HEK293T (cell line): ENCODE data around the gene MCTS1.

ENCODE experiments used
- CTCF ChIA-PET: fragments of 350-600 bp; formaldehyde crosslinking; extraction: SDS; loops from one replicate; lab custom pipeline; 2021; ENCODE audit warnings: antibody characterized with exemption, inconsistent platforms; lab: Yijun Ruan, JAX
- POLR2A ChIA-PET: fragments of 350-600 bp; formaldehyde crosslinking; extraction: SDS; loops from one replicate; lab custom pipeline; 2020; ENCODE audit warnings: antibody characterized with exemption, inconsistent platforms; lab: Yijun Ruan, JAX
- DNase-seq: peaks from one replicate; pipeline ENCODE4 v3.0.0; 2012; ENCODE audit warnings: mixed read lengths; ENCODE audit errors: extremely low spot score
- ARNT ChIP-seq: fragments of 450-650 bp; IDR thresholded peaks from 2 replicates; pipeline ENCODE4 v1.6.1; 2017; ENCODE audit warnings: mild to moderate bottlenecking
- BHLHE40 ChIP-seq: fragments of 450-650 bp; IDR thresholded peaks from 2 replicates; pipeline ENCODE4 v1.6.1; 2016; ENCODE audit warnings: mild to moderate bottlenecking, moderate library complexity, borderline replicate concordance
- CTBP1 ChIP-seq: fragments of 450-650 bp; IDR thresholded peaks from 2 replicates; pipeline ENCODE4 v1.6.1; 2016; ENCODE audit warnings: borderline replicate concordance
- ELF4 ChIP-seq: fragments of 450-650 bp; IDR thresholded peaks from 2 replicates; pipeline ENCODE4 v1.6.1; 2017; ENCODE audit warnings: antibody characterized with exemption
- FOXA1 ChIP-seq: fragments of 450-650 bp; IDR thresholded peaks from 2 replicates; pipeline ENCODE4 v1.6.1; 2016; ENCODE audit warnings: mild to moderate bottlenecking
- FOXK2 ChIP-seq: fragments of 450-650 bp; IDR thresholded peaks from 2 replicates; pipeline ENCODE4 v1.6.1; 2016; ENCODE audit warnings: mild to moderate bottlenecking
- FOXM1 ChIP-seq: fragments of 450-650 bp; IDR thresholded peaks from 2 replicates; pipeline ENCODE4 v1.6.1; 2017; ENCODE audit warnings: mild to moderate bottlenecking, borderline replicate concordance
- HDGF ChIP-seq: fragments of 450-650 bp; IDR thresholded peaks from 2 replicates; pipeline ENCODE4 v1.6.1; 2017; ENCODE audit warnings: antibody characterized with exemption, borderline replicate concordance
- L3MBTL2 ChIP-seq: fragments of 450-650 bp; conservative IDR thresholded peaks from 2 replicates; pipeline ENCODE4 v1.6.1; 2016; ENCODE audit warnings: mild to moderate bottlenecking
- LEF1 ChIP-seq: fragments of 450-650 bp; IDR thresholded peaks from 2 replicates; pipeline ENCODE4 v1.6.1; 2017; ENCODE audit warnings: mild to moderate bottlenecking, borderline replicate concordance
- NFRKB ChIP-seq: fragments of 450-650 bp; IDR thresholded peaks from 2 replicates; pipeline ENCODE4 v1.6.1; 2016; ENCODE audit warnings: mild to moderate bottlenecking, moderate library complexity
- SP1 ChIP-seq: fragments of 450-650 bp; IDR thresholded peaks from 2 replicates; pipeline ENCODE4 v1.6.1; 2017
- SUZ12 ChIP-seq: fragments of 450-650 bp; IDR thresholded peaks from 2 replicates; pipeline ENCODE4 v1.6.1; 2016; ENCODE audit warnings: mild to moderate bottlenecking
- TARDBP ChIP-seq: fragments of 450-650 bp; IDR thresholded peaks from 2 replicates; pipeline ENCODE4 v1.6.1; 2016
- ZNF384 ChIP-seq: fragments of 450-650 bp; IDR thresholded peaks from 2 replicates; pipeline ENCODE4 v1.6.1; 2016
- TF ChIP-seq, protein P1 (sequence below): fragments of 450-650 bp; IDR thresholded peaks from 2 replicates; pipeline ENCODE4 v1.6.1; 2016

MCTS1 gene, protein sequence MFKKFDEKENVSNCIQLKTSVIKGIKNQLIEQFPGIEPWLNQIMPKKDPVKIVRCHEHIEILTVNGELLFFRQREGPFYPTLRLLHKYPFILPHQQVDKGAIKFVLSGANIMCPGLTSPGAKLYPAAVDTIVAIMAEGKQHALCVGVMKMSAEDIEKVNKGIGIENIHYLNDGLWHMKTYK

DNA sequence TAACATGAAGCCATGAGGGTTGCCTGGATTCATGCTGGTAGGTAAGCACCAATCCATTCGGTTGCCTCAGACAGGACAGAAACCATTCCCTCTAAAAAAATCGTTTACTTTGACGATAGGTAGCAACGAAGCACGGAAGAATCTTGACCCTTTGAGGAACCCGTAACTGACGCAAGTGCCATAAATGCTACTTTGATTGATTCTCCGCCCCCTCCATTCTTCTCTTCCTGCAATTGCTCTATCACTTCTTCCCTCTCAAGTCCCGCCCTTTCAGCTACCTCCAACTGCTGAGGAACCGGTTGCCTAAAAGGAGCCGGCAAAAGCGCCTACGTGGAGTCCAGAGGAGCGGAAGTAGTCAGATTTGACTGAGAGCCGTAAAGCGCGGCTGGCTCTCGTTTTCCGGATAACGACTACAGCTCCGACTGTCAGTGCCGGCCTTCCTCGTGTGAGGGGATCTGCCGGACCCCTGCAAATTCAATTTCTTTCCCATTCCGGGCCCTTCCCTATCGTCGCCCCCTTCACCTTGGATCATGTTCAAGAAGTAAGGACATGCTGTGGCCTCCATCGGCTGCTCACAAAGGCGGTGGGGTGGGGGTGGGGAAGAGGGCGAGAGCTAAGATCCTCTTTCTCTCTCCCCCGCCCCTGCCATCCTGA lies at the start of gene MCTS1:
Gene MCTS1 (plus strand): TSS at position 395 of the 654 bp plus-strand sequence. CDS start 136 bp downstream, at position 531.
- POLR2A ChIA-PET, result interaction anchor here (0.6 to 2.2 kb wide), 11 partner anchors 11 to 812 kb away, joined by 3 to 46 read pairs (median 5); partner anchors contain the start of genes CUL4B and RPL39
- DNase-seq, result peak; percentile 88
- CTCF ChIA-PET, result no interaction called here
- no peak for TF ChIP-seq FOXA1
- TF ChIP-seq BHLHE40, result no peak
- no peak for TF ChIP-seq FOXK2
- no peak for TF ChIP-seq NFRKB
- TF ChIP-seq ZNF384, result peak; percentile 47
- TF ChIP-seq LEF1, result no peak
- peak; percentile 43 for TF ChIP-seq ELF4
- no peak for TF ChIP-seq HDGF
- TF ChIP-seq TARDBP, result no peak
- no peak for TF ChIP-seq ARNT
- TF ChIP-seq FOXM1, result no peak
- TF ChIP-seq CTBP1, result peak; percentile 29; the same call in 1 of the 2 replicates
- no peak for TF ChIP-seq SP1
- TF ChIP-seq, protein P1, sequence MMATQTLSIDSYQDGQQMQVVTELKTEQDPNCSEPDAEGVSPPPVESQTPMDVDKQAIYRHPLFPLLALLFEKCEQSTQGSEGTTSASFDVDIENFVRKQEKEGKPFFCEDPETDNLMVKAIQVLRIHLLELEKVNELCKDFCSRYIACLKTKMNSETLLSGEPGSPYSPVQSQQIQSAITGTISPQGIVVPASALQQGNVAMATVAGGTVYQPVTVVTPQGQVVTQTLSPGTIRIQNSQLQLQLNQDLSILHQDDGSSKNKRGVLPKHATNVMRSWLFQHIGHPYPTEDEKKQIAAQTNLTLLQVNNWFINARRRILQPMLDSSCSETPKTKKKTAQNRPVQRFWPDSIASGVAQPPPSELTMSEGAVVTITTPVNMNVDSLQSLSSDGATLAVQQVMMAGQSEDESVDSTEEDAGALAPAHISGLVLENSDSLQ, result peak; percentile 95
- TF ChIP-seq SUZ12, result no peak
- TF ChIP-seq L3MBTL2, result peak; percentile 66

DNA sequence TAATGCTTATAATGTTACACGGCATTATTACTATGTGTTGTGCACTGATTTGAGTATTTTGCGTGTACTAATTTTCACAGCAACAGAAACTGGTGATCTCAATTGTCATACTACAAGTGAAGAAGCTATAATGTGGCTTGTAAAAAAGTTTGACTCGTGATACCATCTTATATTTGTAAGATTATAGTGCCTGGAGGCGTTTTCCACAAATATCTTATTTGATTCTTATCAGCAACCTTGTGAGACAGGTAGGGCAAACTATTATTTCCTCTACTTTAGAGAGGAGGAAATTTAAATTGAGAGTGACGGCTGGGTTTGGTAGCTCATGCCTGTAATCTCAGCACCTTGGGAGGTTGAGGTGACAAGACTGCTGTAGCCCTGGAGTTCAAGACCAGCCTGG lies 47.6 kb upstream of the MCTS1 start:
- DNase-seq, result no peak
- CTCF ChIA-PET, result no interaction called here
- POLR2A ChIA-PET, result no interaction called here
- TF ChIP-seq, protein P1, result no peak
- TF ChIP-seq LEF1, result no peak
- TF ChIP-seq HDGF, result no peak
- TF ChIP-seq BHLHE40, result no peak
- no peak for TF ChIP-seq ELF4
- TF ChIP-seq SUZ12, result no peak
- no peak for TF ChIP-seq ARNT
- no peak for TF ChIP-seq ZNF384
- TF ChIP-seq FOXA1, result no peak
- no peak for TF ChIP-seq CTBP1
- TF ChIP-seq SP1, result no peak
- no peak for TF ChIP-seq FOXM1
- no peak for TF ChIP-seq FOXK2
- no peak for TF ChIP-seq NFRKB
- TF ChIP-seq TARDBP, result no peak
- TF ChIP-seq L3MBTL2, result no peak

DNA sequence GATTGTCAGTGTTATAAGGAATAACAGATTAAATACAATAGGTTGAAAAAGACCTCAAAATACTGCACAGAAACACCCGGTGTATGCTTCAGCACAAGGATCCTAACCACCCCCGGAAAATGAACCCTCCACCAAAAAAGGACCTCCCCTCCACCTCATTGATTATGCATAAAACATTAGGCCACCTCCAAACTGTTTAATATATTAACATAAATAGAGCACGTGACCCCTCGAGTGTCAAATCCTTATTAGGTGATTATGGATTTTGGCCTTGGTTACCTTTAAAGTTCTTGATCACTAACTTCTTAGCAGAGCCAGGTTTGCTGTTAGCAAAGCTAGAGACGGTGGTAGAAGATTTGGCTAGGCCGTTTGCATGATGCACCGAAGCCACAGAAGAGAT lies 44.1 kb upstream of the MCTS1 start:
- CTCF ChIA-PET, result no interaction called here

DNA sequence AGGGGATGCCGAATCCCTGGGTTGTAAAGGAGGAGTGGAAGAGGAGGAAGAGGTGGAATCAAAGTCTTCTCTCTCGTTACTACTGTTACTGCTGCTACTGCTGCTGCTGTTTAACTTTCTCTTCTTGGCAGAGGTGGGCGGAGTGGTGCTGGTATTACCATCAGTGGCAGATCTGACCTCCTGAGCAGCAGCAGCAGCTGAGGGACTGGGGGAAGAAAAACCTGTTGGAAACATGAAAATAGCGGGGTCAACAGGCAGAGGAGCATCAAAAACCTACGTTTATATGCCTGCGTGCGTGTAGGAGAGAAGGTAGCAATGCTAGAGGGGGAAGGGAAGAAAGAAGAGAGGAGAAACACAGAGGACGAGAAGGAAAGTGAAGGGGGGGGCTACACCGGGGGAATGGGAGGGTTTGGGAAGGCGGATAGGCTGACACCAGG lies 43.5 kb upstream of the MCTS1 start:
- POLR2A ChIA-PET, result interaction anchor here (1.1 to 2.8 kb wide), 5 partner anchors 8 to 668 kb away, joined by 3 to 46 read pairs (median 5); partner anchors contain the start of genes C1GALT1C1 and MCTS1
- CTCF ChIA-PET, result no interaction called here
- DNase-seq, result no peak
- TF ChIP-seq ARNT, result no peak
- no peak for TF ChIP-seq SUZ12
- no peak for TF ChIP-seq BHLHE40
- no peak for TF ChIP-seq ZNF384

More for the DNA sequence above, 44.1 kb upstream of the MCTS1 start:
- POLR2A ChIA-PET, result interaction anchor here (2.8 kb wide), 1 partner anchor 44 kb away, joined by 46 read pairs; the partner anchor contains the start of gene MCTS1
- no peak for DNase-seq
- TF ChIP-seq SUZ12 (no peak), SP1 (no peak)

DNA sequence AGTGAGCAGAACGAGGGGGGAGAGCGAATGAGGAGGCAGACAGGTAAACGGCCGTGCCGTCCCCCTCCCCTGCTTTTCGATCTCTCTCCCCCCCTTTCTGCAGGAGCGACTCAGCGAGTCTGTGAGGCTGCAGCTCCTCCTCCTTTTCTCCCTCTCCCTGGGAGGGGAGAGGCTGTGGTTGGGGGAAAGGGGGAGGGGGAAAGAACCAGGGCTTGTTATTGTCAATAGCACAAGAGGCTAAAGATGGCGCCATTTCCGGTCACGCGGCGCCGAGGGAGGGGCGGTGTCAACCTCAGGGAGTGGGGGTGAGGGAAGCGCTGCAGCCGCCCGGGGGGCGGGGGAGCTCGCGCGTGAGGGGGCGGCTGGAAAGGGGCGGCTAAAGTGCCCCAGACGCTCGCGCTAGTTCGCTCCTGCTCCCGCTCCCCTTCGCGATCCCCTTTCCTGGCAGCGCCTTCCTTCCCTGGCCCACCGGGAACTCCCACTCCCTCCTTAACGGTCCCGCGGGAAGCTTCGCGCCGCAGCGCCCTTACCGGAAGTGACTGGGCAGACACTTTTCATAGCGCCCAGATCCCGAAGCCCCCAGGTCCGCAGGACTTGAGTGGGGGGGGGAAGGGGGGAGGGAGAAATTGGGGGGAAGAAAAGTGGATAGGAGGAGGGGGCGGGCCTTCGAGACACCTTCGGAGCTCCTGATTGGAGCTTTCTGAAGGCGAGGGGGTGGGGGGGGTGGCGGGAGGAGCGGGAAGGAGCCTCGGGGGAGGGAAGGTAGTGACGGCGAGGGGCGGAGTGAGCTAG lies 42.9 kb upstream of the MCTS1 start, which contains the start of gene CUL4B:
Gene CUL4B (minus strand): TSS at position 121 of the 792 bp plus-strand sequence. CDS start 324 bp downstream, outside the sequence.
- TF ChIP-seq SUZ12 (no peak), FOXM1 (peak; percentile 75; the same call in 1 of the 2 replicates), ELF4 (peak; percentile 58), L3MBTL2 (peak; percentile 69), FOXK2 (peak; percentile 87; the same call in 1 of the 2 replicates), SP1 (no peak)
- CTCF ChIA-PET, result no interaction called here
- peak; percentile 82 for DNase-seq
- POLR2A ChIA-PET, result interaction anchor here (1.0 to 2.8 kb wide), 7 partner anchors 8 to 669 kb away, joined by 3 to 46 read pairs (median 4); partner anchors contain the start of genes C1GALT1C1 and MCTS1
